HG02943 (cell line): ENCODE data around the gene PACSIN2.
"Not testable (repeated sequence)": the region's sequence is repeated elsewhere in the genome, so short reads cannot be mapped to it uniquely, and the experiment has no call there.

Experiments
- ATAC-seq: cut with Tn5 transposase; IDR thresholded peaks from one replicate; pipeline ENCODE4 v1.9.1; 2021; ENCODE audit warnings: mild to moderate bottlenecking, low read depth, moderate library complexity; ENCODE audit not compliant: unreplicated experiment

PACSIN2 gene, protein sequence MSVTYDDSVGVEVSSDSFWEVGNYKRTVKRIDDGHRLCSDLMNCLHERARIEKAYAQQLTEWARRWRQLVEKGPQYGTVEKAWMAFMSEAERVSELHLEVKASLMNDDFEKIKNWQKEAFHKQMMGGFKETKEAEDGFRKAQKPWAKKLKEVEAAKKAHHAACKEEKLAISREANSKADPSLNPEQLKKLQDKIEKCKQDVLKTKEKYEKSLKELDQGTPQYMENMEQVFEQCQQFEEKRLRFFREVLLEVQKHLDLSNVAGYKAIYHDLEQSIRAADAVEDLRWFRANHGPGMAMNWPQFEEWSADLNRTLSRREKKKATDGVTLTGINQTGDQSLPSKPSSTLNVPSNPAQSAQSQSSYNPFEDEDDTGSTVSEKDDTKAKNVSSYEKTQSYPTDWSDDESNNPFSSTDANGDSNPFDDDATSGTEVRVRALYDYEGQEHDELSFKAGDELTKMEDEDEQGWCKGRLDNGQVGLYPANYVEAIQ

GRCh38 chr22:43014869-43015676 lies at the start of gene PACSIN2:
PACSIN2 (minus strand) TSS chr22:43015149; CDS start chr22:42912080, 103,069 bp downstream.
- ATAC-seq = peak; percentile 91

DNA sequence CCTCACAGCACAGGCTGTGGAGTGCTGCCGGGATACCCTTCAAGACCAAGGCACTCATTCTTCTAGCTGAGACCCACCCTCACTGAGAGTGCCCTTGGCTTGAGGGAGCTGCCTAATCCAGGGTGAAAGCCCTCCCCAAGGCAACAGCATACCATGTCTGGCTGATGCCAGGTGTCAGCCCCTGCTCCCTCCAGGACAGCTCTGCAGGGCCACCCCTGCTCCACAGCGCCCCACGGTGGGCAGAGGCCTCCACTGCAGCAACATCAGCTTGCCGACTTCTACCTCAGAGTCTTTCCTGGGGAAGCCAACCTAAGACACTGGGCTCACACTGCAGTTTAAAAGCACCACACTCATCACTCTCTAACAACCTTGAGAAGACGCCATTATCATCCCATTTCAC lies 45.2 kb upstream of the PACSIN2 start:
- no peak for ATAC-seq

DNA sequence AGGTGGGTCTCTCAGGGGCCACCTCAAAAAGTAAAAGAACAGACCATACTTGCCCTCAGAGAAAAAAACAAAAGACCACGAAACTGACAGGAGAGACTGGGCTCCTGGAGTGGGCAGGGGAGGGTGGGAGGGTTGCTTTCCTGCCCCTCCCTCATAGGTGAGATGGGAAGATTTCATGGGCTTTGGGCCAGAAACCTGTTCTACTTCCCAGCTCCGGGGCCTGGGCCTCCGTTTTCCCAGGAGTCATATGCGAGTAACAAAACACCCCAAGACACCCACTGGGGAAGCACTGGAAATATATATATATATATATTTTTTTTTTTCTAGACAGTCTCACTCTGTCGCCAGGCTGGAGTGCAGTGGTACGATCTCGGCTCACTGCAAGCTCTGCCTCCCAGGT lies 42.7 kb upstream of the PACSIN2 start:
- ATAC-seq = no peak

DNA sequence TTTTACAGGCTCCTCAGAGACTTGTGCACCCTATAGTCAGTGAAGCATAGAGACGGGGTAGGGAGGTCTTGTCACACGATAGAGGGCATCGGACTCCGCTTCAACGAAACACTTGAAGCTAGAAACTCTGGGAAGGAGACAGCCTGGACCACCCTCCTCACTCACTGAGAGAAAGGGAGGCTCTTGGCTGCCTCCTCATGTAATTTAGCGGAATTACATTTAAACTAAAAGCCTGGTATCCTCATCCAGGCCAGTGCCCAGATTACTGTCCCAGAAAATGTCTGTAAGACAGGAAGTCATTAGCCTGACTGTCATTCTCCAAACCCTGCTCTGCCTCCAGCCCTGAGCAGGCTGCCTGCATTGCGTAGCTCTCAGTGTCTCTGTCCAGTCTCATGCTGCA lies 38.2 kb upstream of the PACSIN2 start:
- ATAC-seq = no peak

DNA sequence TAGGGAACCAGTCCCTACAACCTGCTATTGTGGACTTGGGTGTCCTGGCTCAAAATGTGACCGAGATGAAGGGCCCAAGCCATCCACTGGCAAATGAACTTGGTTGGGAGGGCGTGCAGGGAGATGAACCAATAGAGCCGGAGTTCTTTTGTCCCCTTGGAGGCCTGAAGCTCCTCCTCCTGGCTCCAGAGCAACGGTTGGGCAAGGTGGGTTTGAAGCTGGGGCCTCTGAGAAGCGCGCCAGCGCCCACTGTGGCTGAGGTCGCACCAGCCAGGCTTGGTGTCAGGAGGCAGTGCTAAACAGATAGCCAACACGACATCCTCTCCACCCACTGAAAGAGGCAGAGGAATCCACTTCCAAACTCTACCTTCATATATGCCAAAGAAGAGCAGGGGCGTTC lies 36.0 kb upstream of the PACSIN2 start:
- no peak for ATAC-seq

- ATAC-seq = no peak
Observed at GRCh38 chr22:43047605-43048004, 32.7 kb upstream of the PACSIN2 start.

GRCh38 chr22:43044290-43044712 lies 29.4 kb upstream of the PACSIN2 start:
- ATAC-seq = no peak

GRCh38 chr22:43042101-43042780 lies 27.3 kb upstream of the PACSIN2 start:
- ATAC-seq = no peak

DNA sequence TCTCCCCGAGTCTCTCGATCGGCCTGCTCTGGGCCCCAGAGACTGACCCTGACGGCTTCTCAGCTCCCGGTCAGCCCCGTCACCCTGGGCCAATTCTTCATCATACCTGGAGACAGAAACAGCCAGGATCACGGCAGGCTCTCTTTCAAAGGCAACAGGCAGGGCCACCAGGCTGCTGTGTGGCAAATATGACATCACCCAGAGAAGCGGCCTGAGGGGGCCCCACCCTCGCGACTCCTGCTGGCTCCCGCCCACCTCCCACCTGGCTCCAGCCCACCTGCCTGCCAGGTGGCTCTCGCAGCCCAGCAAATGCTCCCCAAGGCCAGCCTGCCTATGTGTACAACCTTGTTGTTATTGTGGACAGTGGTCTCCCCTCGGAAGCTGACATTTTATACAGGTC lies 24.9 kb upstream of the PACSIN2 start:
- ATAC-seq = no peak

- no peak for ATAC-seq
Observed at GRCh38 chr22:43038325-43038724, 23.4 kb upstream of the PACSIN2 start.

GRCh38 chr22:43036282-43036829 lies 21.4 kb upstream of the PACSIN2 start:
- ATAC-seq = no peak

DNA sequence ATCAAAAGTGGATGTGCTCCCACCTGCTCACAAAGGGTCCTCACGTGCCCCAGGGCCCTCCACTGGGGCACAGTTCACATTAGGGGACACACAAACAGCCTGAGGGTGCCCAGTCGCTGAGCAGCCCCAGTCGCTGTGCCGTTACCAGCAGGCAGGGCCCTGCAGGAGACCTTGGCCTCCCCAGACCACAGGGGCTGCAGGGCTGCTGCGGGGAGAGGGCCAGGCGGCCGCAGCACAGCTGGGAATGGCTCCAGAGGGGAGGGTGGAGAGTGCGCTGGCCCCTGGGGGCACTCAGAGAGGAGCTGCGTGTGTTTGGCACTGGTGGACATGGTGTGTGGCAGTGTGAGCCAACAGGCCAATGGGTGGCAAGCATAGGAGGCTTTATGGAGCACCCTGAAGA lies 20.3 kb upstream of the PACSIN2 start:
- no peak for ATAC-seq

DNA sequence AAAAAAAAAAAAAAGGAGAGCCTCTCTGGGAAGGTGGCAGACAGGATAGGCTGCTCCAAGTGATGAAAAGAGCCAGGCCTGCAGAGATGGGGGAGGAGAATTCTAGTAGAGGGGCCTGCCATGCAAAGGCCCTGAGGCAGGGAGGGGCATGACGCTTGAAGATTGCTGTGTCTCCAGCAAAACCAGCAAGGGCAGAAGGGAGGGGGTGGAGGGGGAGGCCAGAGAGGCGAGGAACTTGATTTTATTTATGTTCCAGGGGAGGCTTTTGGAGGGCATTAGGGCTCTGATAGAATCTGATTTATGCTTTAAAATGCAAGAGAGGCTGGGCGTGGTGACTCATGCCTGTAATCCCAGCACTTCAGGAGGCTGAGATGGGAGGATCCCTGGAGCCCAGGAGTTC lies 16.7 kb upstream of the PACSIN2 start:
- ATAC-seq = no peak

- no peak for ATAC-seq
Observed at GRCh38 chr22:43018615-43019014, 3.7 kb upstream of the PACSIN2 start.

GRCh38 chr22:43017525-43018460 lies 2.8 kb upstream of the PACSIN2 start:
- no peak for ATAC-seq

- ATAC-seq = not testable (repeated sequence)
Observed at GRCh38 chr22:43016150-43016549, 1.2 kb upstream of the PACSIN2 start.

GRCh38 chr22:43015677-43016042 lies 711 bp upstream of the PACSIN2 start:
- ATAC-seq = no peak

DNA sequence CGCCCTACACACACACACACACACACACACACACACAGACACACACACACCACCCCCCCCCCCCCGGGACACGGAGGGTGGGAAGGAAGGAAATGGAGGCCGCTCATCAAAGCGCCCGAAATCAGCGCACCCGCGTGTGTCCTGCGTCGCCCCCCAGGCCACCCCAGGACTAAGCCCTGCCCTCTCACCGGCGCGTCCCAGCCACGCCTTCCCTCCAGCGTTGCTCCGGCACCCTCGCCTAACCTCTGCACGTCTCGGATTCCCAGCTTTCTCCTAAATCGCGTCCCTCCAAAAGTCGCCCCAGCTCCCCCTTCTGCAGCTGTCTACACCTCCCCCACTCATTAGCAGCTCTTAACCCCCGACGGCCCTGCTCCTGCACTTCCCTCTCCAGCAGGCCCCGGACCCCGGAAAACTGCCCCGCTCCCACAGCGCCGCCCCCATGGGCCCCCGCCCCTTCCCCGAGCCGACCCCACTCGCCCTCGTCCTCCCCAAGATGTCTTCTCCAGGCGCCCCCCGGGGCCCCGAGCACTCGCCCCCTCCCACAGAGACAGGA lies 557 bp downstream of the PACSIN2 start:
- ATAC-seq = peak; percentile 13
